Pancreas (tissue), 10 donors: Measurements from ENCODE around the gene VSIG10. TPM values are rescaled to one million over a fixed set of nuclear protein-coding genes. Genes with fewer than 3 reads are reported as not detected.
"Not testable (repeated sequence)": the region's sequence is repeated elsewhere in the genome, so short reads cannot be mapped to it uniquely, and the experiment has no call there.

Source experiments
- ATAC-seq, 4 donors: fragments of 200-7000 bp; cut with Tn5 transposase; one replicate each; pipeline versions ENCODE4 v1.8.0 to v1.9.1; 2020; ENCODE audit warnings: mild to moderate bottlenecking in 4 of 4, moderate library complexity in 4 of 4
- DNase-seq, 6 donors: peaks; one replicate each; pipeline ENCODE4 v3.0.0-alpha.2; 2020
- FAIRE-seq: peaks from 2 replicates; lab custom pipeline; 2012; peaks lifted over from hg19 to GRCh38; lab: Jason Lieb, UNC
- H3K27ac ChIP-seq, 4 donors: fragments of 200-600 bp; sonication (generic); 1 replicate in 3 of 4; 2 replicates in 1 of 4; pipeline versions ENCODE4 v1.5.0 to v1.8.0; 2020
- H3K27me3 ChIP-seq, 4 donors: fragments of 200-600 bp; one replicate each; pipeline ENCODE4 v1.8.0; 2021
- H3K36me3 ChIP-seq, 3 donors: fragments of 200-600 bp; sonication (generic) in 1 of 3; one replicate each; pipeline versions ENCODE4 v1.5.0 to v1.8.0; 2020 to 2021
- H3K4me1 ChIP-seq, 3 donors: fragments of 200-600 bp; one replicate each; pipeline ENCODE4 v1.8.0; 2021
- H3K4me3 ChIP-seq, 4 donors: fragments of 200-600 bp; sonication (generic) in 2 of 4; one replicate each; pipeline versions ENCODE4 v1.5.0 to v1.8.0; 2020 to 2021
- H3K9me3 ChIP-seq, 4 donors: fragments of 200-600 bp; one replicate each; pipeline ENCODE4 v1.8.0; 2021
- CTCF ChIP-seq, 4 donors: fragments of 200-600 bp; sonication (generic) in 3 of 4; IDR thresholded peaks; one replicate each; pipeline versions ENCODE4 v1.5.0 to v1.8.0; 2021; ENCODE audit warnings: antibody characterized with exemption in 4 of 4
- WGBS, 2 donors: extraction: QIAGEN DNeasy Blood & Tissue Kit; methylation state at CpG; one replicate each; pipeline ENCODE4 v1.1.7; 2013; 5-methylcytosine and 5-hydroxymethylcytosine counted together
- intact Hi-C, 3 donors: fragments of 100-400 bp; cut with DNase I; formaldehyde crosslinking; loops; one replicate each; pipeline versions ENCODE4 v1.11.1 to v1.14.2; 2022
- polyA plus RNA-seq, 2 donors: library from polyadenylated mRNA; stranded (reverse); fragments of 200-250 nt; gene quantifications; one replicate each; pipeline ENCODE4 v1.2.3, GENCODE V29; 2013
- total RNA-seq, 6 donors: library from RNA; stranded (reverse); fragmentation: NEBNext Ultra II Directional in 4 of 6; extraction: Animal tissue kit (Norgen Biotek cat#: 25700) in 4 of 6; gene quantifications; one replicate each; pipeline versions ENCODE4 v1.2.1 to v1.2.4, GENCODE V29; 2021 to 2023
- donor health status: healthy with polysubstance abuse.
- donor health status: DM: no; HTN: no; CAD: no; lungs with moderate emphysema.
- donor health status: DM: no; HTN: no; CAD: no.
- donor health status: control.
- donor health status: control.
- donor health status: Bipolar disorder and iron deficiency.
- donor health status: DM: yes; HTN: yes; CAD: no.
- donor health status: DM: no; HTN: no; CAD: no.
- donor health status: DM: no; HTN: no; CAD: no.
- donor health status: DM: yes; HTN: yes; CAD: no.

VSIG10 gene
- total and polyA plus RNA-seq, 8 donors: 11.3 to 34.4 (median 15.8) TPM

- 80 to 86% methylated on average over 7 of the region's 7 CpGs for WGBS, 2 donors
- intact Hi-C loops: loop anchor here in 1 of 3 donors (10.0 kb wide), 1 partner anchor 157 kb away; no protein-coding TSS in a partner anchor
Observed at GRCh38 chr12:118032188-118032587, 71.6 kb downstream of the VSIG10 start.

GRCh38 chr12:118029166-118029565, 74.6 kb downstream of the VSIG10 start:
- WGBS, 2 donors: 94 to 95% methylated on average over 5 of the region's 5 CpGs
- no peak for FAIRE-seq
- no peak for TF ChIP-seq CTCF (IDR thresholded peaks at IDR 0.05)

More at GRCh38 chr12:118032188-118032587, 71.6 kb downstream of the VSIG10 start:
- Histone ChIP-seq H3K36me3 (peaks cover 0 to 64% (median 24%) of the 10 kb centered on the region in 3 donors), H3K27me3 (no peaks in the 10 kb centered on the region), H3K9me3 (no peaks in the 10 kb centered on the region), H3K27ac (no peak overlapping the region), H3K4me1 (no peaks in the 10 kb centered on the region), H3K4me3 (no peak overlapping the region)
- no peak for TF ChIP-seq CTCF (IDR thresholded peaks at IDR 0.05)
- FAIRE-seq (no peak), DNase-seq (no peak), ATAC-seq (no peak)

GRCh38 chr12:118025168-118025567, 78.6 kb downstream of the VSIG10 start:
- Histone ChIP-seq H3K9me3 (no peaks in the 10 kb centered on the region), H3K4me1 (no peaks in the 10 kb centered on the region), H3K4me3 (no peak overlapping the region), H3K27me3 (no peaks in the 10 kb centered on the region), H3K27ac (no peak overlapping the region), H3K36me3 (peaks cover 0 to 26% (median 2%) of the 10 kb centered on the region in 3 donors)
- WGBS, 2 donors: 67 to 79% methylated on average over 4 of the region's 4 CpGs
- FAIRE-seq (no peak), ATAC-seq (no peak), DNase-seq (no peak)
- no peak for TF ChIP-seq CTCF (IDR thresholded peaks at IDR 0.05)
- intact Hi-C loops: no loop called here

More at GRCh38 chr12:118029166-118029565, 74.6 kb downstream of the VSIG10 start:
- Histone ChIP-seq H3K9me3 (no peaks in the 10 kb centered on the region), H3K27ac (no peak overlapping the region), H3K36me3 (peaks cover 2 to 55% (median 19%) of the 10 kb centered on the region in 3 donors), H3K4me1 (no peaks in the 10 kb centered on the region), H3K4me3 (no peak overlapping the region), H3K27me3 (no peaks in the 10 kb centered on the region)
- intact Hi-C loops: no loop called here
- no peak for ATAC-seq
- no peak for DNase-seq

DNA sequence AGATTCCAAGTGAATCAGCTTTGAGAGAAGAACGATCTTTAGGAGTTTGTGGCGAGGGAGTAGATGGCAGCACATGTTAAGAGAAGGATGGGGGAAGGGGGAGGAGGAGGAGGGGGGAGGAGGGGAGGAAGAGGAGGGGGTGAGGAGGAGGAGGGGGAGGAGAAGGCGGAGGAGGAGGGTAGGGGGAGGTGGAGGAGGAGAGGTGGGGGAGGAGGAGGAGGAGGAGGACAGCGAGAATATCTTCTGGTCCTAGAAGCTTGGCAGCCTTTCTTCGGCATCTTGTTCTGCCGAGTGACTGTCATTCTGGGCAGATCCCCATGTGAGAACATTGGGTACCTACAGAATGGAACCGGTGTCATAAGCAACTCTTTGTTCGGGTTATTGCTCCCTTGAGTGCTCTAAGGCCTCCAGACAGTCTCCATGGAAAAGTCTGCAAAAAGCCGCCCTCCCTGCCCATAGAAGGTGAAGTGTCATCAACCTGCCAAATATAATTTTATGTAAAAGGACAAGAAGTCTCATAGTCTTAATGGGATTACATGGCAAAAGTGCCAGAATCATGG, 80.4 kb downstream of the VSIG10 start:
- intact Hi-C loops: no loop called here
- no peak for TF ChIP-seq CTCF (IDR thresholded peaks at IDR 0.05)
- Histone ChIP-seq H3K27me3 (no peaks in the 10 kb centered on the region), H3K9me3 (no peaks in the 10 kb centered on the region), H3K4me1 (no peaks in the 10 kb centered on the region), H3K4me3 (no peak overlapping the region), H3K36me3 (peaks cover 0 to 30% (median 2%) of the 10 kb centered on the region in 3 donors), H3K27ac (no peak overlapping the region)
- FAIRE-seq (no peak), DNase-seq (no peak), ATAC-seq (no peak)
- 89 to 91% methylated on average over 8 to 9 of the region's 9 CpGs for WGBS, 2 donors

- WGBS, 2 donors: 90 to 92% methylated on average over 3 of the region's 3 CpGs
Observed at GRCh38 chr12:118022728-118023109, 81.1 kb downstream of the VSIG10 start.

DNA sequence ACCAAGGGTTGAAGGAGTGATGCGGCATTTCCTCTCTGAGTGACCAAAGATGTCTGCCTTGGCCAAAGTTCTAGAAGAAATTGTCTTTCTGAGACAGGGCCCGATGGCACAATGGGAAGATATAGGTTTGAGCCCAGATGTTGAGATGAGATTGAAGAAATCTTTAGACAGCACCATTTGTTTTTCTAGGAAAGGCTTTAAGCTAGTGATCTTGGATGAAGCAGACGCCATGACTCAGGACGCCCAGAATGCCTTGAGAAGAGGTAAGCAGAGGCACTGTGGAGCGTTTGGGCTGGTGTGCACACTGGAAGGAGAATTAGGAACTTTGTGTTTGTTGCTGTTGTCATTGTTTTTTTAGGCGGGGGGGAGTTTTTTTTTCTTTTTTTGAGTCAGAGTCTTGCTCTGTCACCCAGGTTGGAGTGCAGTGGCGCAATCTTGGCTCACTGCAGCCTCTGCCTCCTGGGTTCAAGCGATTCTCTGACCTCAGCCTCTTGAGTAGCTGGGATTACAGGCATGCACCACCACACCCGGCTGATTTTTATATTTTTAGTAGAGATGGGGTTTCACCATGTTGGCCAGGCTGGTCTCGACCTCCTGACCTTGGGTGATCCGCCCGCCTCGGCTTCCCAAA, 81.6 kb downstream of the VSIG10 start:
- H3K27me3 ChIP-seq, H3K9me3 ChIP-seq, H3K27ac ChIP-seq, intact Hi-C loops, FAIRE-seq, ATAC-seq, H3K4me1 ChIP-seq, DNase-seq, H3K4me3 ChIP-seq: not testable (repeated sequence)
- 90 to 94% methylated on average over 13 of the region's 13 CpGs for WGBS, 2 donors
- H3K36me3 ChIP-seq: peaks cover 0 to 30% (median 2%) of the 10 kb centered on the region in 3 donors

More at GRCh38 chr12:118022728-118023109, 81.1 kb downstream of the VSIG10 start:
- no peaks in the 10 kb centered on the region for H3K9me3 ChIP-seq
- ATAC-seq: no peak
- no peak for TF ChIP-seq CTCF (IDR thresholded peaks at IDR 0.05)
- peaks cover 0 to 30% (median 2%) of the 10 kb centered on the region in 3 donors for H3K36me3 ChIP-seq
- no peaks in the 10 kb centered on the region for H3K4me1 ChIP-seq
- intact Hi-C loops: no loop called here
- H3K27ac ChIP-seq: no peak overlapping the region
- no peak for DNase-seq
- H3K4me3 ChIP-seq: no peak overlapping the region
- H3K27me3 ChIP-seq: no peaks in the 10 kb centered on the region
- FAIRE-seq: no peak
